Measurements from ENCODE around the gene INTS15.

DNA sequence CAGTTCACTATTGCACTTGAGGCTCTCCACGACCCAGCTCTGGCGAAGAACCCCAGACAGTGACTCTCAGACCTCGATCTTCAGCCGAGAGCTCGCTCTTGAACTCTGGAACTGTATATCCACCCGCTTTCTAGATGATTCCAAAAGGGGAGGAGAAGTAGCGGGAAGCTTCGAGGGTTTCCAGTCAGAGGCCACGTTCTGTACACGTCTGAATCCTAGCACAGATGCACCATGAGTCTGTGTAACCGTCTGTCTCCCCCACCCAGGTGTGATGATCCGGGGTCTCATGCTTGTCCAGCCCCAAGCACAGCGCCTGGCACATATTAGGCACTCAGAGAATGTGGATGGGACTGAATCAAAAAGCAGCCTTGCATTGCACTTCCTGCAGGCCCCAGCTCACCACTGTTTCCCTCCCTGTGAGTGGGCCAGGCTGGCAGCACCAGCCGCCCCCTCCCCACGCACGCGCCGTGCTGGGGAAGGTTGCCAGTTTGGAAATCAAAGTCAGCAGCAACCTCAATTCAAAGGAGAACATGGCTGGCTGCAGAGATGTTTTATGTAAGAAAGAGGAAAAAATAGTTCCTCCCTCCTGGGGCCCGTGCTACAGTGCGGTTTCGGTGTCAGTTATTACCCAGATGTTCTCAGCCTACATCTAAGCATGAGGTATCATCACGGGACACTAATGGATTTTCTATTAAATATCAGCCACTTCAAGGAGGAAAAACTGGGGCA is 44.3 kb upstream of the INTS15 start:
- TF ChIP-seq TAF1 (IDR thresholded peaks at IDR 0.05; ENCODE audit: low read depth, low read length) (no peak), POLR2AphosphoS5 (IDR thresholded peaks at IDR 0.05; ENCODE audit: low read depth, low read length) (no peak), POLR2A (IDR thresholded peaks at IDR 0.05; ENCODE audit: low read depth, low read length) (no peak), SPI1 (IDR thresholded peaks at IDR 0.05; ENCODE audit: low read depth, low read length) (no peak), POU2F2 (IDR thresholded peaks at IDR 0.05; ENCODE audit: low read depth, low read length) (no peak), PAX5 (IDR thresholded peaks at IDR 0.05; ENCODE audit: insufficient read depth, low read length, severe bottlenecking) (no peak)
